Activated CD4-positive, alpha-beta memory T cell treated with anti-CD3 and anti-CD28 coated beads for 36 hours (primary cell): ENCODE measurements around the gene STAB2. TPM values are rescaled to one million over a fixed set of nuclear protein-coding genes. Genes with fewer than 3 reads are reported as not detected.
A peak's percentile ranks its signal among the peaks of the same experiment; 100 is the strongest.

Source experiments
- CTCF ChIA-PET: fragments of 350-600 bp; sonication (Branson Sonifier 250); formaldehyde crosslinking; loops from one replicate; lab custom pipeline; 2021; ENCODE audit warnings: antibody characterized with exemption, inconsistent platforms; lab: Charles Lee
- POLR2A ChIA-PET: fragments of 350-600 bp; sonication (Branson Sonifier 250); formaldehyde crosslinking; loops from one replicate; lab custom pipeline; 2021; ENCODE audit warnings: antibody characterized with exemption; lab: Charles Lee
- DNase-seq: peaks from one replicate; pipeline ENCODE4 v3.0.0-alpha.2; 2020
- H3K27ac Mint-ChIP-seq: one replicate; pipeline ENCODE4 v1.8.0; 2021; ENCODE audit warnings: mixed read lengths
- H3K27me3 Mint-ChIP-seq: one replicate; pipeline ENCODE4 v1.8.0; 2021; ENCODE audit warnings: mixed read lengths
- H3K36me3 Mint-ChIP-seq: one replicate; pipeline ENCODE4 v1.8.0; 2021; ENCODE audit warnings: mixed read lengths
- H3K4me1 Mint-ChIP-seq: one replicate; pipeline ENCODE4 v1.8.0; 2021; ENCODE audit warnings: low read depth, mixed read lengths
- H3K4me3 Mint-ChIP-seq: one replicate; pipeline ENCODE4 v1.8.0; 2021; ENCODE audit warnings: mild to moderate bottlenecking, mixed read lengths
- H3K9me3 Mint-ChIP-seq: one replicate; pipeline ENCODE4 v1.8.0; 2021; ENCODE audit warnings: mixed read lengths
- intact Hi-C: fragments of 100-400 bp; cut with micrococcal nuclease; formaldehyde crosslinking; loops from one replicate; pipeline ENCODE4 v1.15.1; 2023
- total RNA-seq, 2 experiments: library from RNA; stranded (reverse); gene quantifications; one replicate each; pipeline ENCODE4 v1.2.3, GENCODE V29; 2021

STAB2 gene
- total RNA-seq, 2 experiments from 2014 or later: not detected

DNA sequence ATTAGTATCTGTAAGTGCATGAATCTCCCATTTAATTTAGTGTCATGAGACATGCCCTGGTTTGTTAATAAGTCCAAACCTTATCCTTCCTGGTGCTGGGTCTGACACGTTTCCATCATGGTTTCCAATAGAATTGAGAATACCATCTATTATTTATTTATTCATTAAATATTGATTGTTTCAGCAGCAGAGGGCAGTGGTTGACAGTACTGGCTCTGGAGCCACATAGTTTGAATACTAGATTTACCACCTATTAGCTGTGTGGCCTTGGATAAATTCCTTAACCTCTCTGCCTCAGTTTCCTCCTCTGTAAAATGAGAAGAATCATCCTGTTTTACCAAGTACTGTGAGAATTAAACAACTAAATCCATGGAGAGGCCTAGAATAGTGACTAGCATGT, 941 bp upstream of the STAB2 start:
- ChIA-PET CTCF (interaction anchor here (1.0 to 1.3 kb wide), 2 partner anchors 11 kb away, joined by 3 read pairs; no protein-coding TSS in a partner anchor), POLR2A (interaction anchor here (0.6 kb wide), 1 partner anchor 118 kb away, joined by 3 read pairs; no protein-coding TSS in a partner anchor)
- Mint-ChIP-seq H3K27ac (no peak overlapping the region), H3K4me3 (no peak overlapping the region), H3K27me3 (peaks cover 1% of the 10 kb centered on the region), H3K4me1 (no peaks in the 10 kb centered on the region), H3K9me3 (no peaks in the 10 kb centered on the region), H3K36me3 (no peaks in the 10 kb centered on the region)
- intact Hi-C loops: no loop called here
- no peak for DNase-seq

GRCh38 chr12:103588680-103589079, 1.6 kb downstream of the STAB2 start:
- POLR2A ChIA-PET: no interaction called here
- Mint-ChIP-seq H3K27me3 (no peaks in the 10 kb centered on the region), H3K9me3 (no peaks in the 10 kb centered on the region), H3K4me3 (no peak overlapping the region), H3K36me3 (no peaks in the 10 kb centered on the region), H3K27ac (no peak overlapping the region), H3K4me1 (no peaks in the 10 kb centered on the region)
- DNase-seq: no peak
- CTCF ChIA-PET: interaction anchor here (1.1 to 1.5 kb wide), 2 partner anchors 9 to 14 kb away, joined by 3 to 5 read pairs; no protein-coding TSS in a partner anchor
- intact Hi-C loops: no loop called here

GRCh38 chr12:103589517-103589916, 2.4 kb downstream of the STAB2 start:
- H3K27me3 Mint-ChIP-seq: no peaks in the 10 kb centered on the region
- no peaks in the 10 kb centered on the region for H3K9me3 Mint-ChIP-seq
- no peaks in the 10 kb centered on the region for H3K36me3 Mint-ChIP-seq
- H3K4me3 Mint-ChIP-seq: no peak overlapping the region
- DNase-seq: no peak
- ChIA-PET CTCF (no interaction called here), POLR2A (no interaction called here)
- no peak overlapping the region for H3K27ac Mint-ChIP-seq
- H3K4me1 Mint-ChIP-seq: no peaks in the 10 kb centered on the region
- intact Hi-C loops: no loop called here

DNA sequence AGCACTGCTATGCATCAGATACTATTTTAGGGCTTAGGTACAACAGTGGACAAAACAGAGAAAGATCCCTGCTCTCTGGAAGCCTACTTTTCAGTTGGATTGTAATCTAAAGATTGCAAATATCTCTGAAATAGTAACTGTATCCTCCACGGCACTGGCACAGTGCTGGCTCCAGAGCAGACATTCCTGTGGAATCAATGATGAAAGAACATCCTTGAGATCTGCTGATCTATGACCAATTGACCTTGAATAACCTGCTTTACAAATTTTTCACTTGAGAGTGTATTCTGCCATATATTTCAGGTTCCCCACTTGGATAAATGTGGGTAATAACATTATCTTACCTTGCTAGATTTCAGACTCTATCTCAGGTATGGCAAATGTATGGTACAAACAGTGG, 3.2 kb downstream of the STAB2 start:
- CTCF ChIA-PET: no interaction called here
- DNase-seq: no peak
- POLR2A ChIA-PET: no interaction called here
- intact Hi-C loops: no loop called here
- H3K27me3 Mint-ChIP-seq: no peaks in the 10 kb centered on the region
- no peaks in the 10 kb centered on the region for H3K9me3 Mint-ChIP-seq
- no peaks in the 10 kb centered on the region for H3K36me3 Mint-ChIP-seq
- H3K4me3 Mint-ChIP-seq: no peak overlapping the region
- no peaks in the 10 kb centered on the region for H3K4me1 Mint-ChIP-seq
- H3K27ac Mint-ChIP-seq: no peak overlapping the region

- no peaks in the 10 kb centered on the region for H3K9me3 Mint-ChIP-seq
- no peak overlapping the region for H3K27ac Mint-ChIP-seq
- no peak overlapping the region for H3K4me3 Mint-ChIP-seq
- H3K36me3 Mint-ChIP-seq: no peaks in the 10 kb centered on the region
- POLR2A ChIA-PET: no interaction called here
- no peaks in the 10 kb centered on the region for H3K4me1 Mint-ChIP-seq
- peaks cover 3% of the 10 kb centered on the region for H3K27me3 Mint-ChIP-seq
- CTCF ChIA-PET: no interaction called here
- intact Hi-C loops: no loop called here
- no peak for DNase-seq
Measured at GRCh38 chr12:103596981-103597380, 9.9 kb downstream of the STAB2 start.

DNA sequence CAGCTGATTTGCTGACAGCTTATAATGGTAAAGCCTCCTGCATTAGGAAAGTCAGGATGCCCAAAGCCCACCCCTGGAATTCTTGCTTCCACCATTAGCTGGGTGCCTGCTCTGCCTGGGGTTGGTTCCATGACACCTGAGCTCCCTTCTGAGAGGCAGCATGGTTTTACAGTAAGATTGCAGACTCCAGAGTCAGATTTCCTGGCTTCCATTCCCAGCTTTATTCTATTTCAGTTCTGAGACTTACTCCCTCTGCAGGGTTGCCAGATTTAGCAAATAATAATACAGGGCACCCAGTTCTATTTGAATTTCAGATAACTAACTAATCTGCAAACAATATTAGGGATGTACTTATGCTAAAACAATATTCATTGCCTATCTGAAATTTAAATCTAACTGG, 12.2 kb downstream of the STAB2 start:
- Mint-ChIP-seq H3K36me3 (no peaks in the 10 kb centered on the region), H3K27me3 (peaks cover 3% of the 10 kb centered on the region), H3K4me3 (no peak overlapping the region), H3K9me3 (no peaks in the 10 kb centered on the region), H3K4me1 (no peaks in the 10 kb centered on the region), H3K27ac (no peak overlapping the region)
- intact Hi-C loops: no loop called here
- ChIA-PET CTCF (interaction anchor here (1.2 to 2.0 kb wide), 2 partner anchors 23 to 24 kb away, joined by 3 to 4 read pairs; no protein-coding TSS in a partner anchor), POLR2A (no interaction called here)
- DNase-seq: no peak

DNA sequence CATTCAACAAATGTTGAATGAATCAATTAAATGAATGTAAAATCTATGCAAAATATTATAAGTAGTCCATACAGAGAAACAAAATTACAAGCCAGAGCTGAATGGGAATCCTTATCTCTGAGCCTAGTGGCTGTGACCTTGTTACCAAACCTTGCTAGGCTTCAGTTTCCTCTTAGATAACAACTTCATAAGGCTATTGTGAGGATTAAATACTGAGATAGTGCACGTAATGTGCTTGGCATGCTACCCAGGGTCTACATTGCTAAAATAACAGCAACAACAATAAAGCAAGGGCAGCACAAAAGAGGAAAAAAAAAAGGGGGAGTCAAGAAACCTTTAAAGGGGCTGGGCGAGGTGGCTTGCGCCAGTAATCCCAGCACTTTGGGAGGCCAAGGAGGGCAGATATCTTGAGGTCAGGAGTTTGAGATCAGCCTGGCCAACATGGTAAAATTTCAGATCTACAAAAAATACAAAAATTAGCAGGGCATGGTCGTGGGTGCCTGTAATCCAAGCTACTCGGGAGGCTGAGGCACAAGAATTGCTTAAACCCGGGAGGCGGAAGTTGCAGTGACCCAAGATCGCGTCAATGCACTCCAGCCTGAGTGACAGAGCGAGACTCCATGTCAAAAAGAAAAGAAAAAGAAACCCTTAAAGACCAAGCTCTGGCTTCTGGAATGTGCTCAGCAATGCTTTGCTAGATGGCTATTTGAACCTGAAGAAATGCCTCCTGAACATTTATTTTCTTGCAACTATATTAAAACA, 14.1 kb downstream of the STAB2 start:
- POLR2A ChIA-PET: no interaction called here

GRCh38 chr12:103620395-103620794, 33.3 kb downstream of the STAB2 start:
- Mint-ChIP-seq H3K4me1 (no peaks in the 10 kb centered on the region), H3K9me3 (no peaks in the 10 kb centered on the region), H3K27ac (no peak overlapping the region), H3K27me3 (peaks cover 4% of the 10 kb centered on the region), H3K4me3 (no peak overlapping the region), H3K36me3 (no peaks in the 10 kb centered on the region)
- POLR2A ChIA-PET: no interaction called here
- CTCF ChIA-PET: no interaction called here
- intact Hi-C loops: no loop called here
- DNase-seq: no peak

More for the DNA sequence above, 14.1 kb downstream of the STAB2 start:
- intact Hi-C loops: no loop called here
- CTCF ChIA-PET: no interaction called here
- DNase-seq: no peak
- H3K4me3 Mint-ChIP-seq: no peak overlapping the region
- peaks cover 3% of the 10 kb centered on the region for H3K27me3 Mint-ChIP-seq
- H3K4me1 Mint-ChIP-seq: no peaks in the 10 kb centered on the region
- no peaks in the 10 kb centered on the region for H3K36me3 Mint-ChIP-seq
- H3K27ac Mint-ChIP-seq: no peak overlapping the region
- no peaks in the 10 kb centered on the region for H3K9me3 Mint-ChIP-seq

DNA sequence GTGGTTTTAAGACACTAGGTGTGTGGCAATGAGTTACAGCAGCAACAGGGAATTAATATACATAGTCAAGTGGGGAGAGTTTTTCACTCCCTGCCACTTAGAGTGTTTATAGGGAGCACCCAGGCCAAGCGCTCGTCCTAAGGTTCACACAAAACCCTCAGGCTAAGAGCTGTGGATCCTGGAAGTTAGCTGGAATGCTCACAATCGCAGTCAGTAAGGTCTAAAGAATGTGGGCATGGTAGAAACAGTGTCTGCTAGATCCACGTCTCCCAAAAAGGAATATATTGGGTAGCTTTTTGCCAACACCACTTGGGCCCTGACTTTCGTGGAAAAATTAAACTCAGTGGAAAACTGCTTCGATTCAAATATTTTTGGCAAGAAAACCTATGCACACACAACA, 36.6 kb downstream of the STAB2 start:
- H3K27me3 Mint-ChIP-seq: no peaks in the 10 kb centered on the region
- H3K36me3 Mint-ChIP-seq: no peaks in the 10 kb centered on the region
- H3K4me1 Mint-ChIP-seq: no peaks in the 10 kb centered on the region
- ChIA-PET POLR2A (no interaction called here), CTCF (no interaction called here)
- H3K9me3 Mint-ChIP-seq: no peaks in the 10 kb centered on the region
- no peak overlapping the region for H3K27ac Mint-ChIP-seq
- DNase-seq: no peak
- intact Hi-C loops: no loop called here
- no peak overlapping the region for H3K4me3 Mint-ChIP-seq

GRCh38 chr12:103626498-103626897, 39.4 kb downstream of the STAB2 start:
- Mint-ChIP-seq H3K27me3 (no peaks in the 10 kb centered on the region), H3K27ac (no peak overlapping the region), H3K9me3 (no peaks in the 10 kb centered on the region), H3K36me3 (no peaks in the 10 kb centered on the region), H3K4me1 (no peaks in the 10 kb centered on the region), H3K4me3 (no peak overlapping the region)
- ChIA-PET CTCF (interaction anchor here (0.7 kb wide), 1 partner anchor 145 kb away, joined by 3 read pairs; no protein-coding TSS in a partner anchor), POLR2A (no interaction called here)
- intact Hi-C loops: no loop called here
- no peak for DNase-seq

- ChIA-PET CTCF (no interaction called here), POLR2A (no interaction called here)
- Mint-ChIP-seq H3K9me3 (peaks cover 3% of the 10 kb centered on the region), H3K4me3 (no peak overlapping the region), H3K27ac (no peak overlapping the region), H3K4me1 (no peaks in the 10 kb centered on the region), H3K36me3 (no peaks in the 10 kb centered on the region), H3K27me3 (no peaks in the 10 kb centered on the region)
- no peak for DNase-seq
- intact Hi-C loops: no loop called here
Measured at GRCh38 chr12:103627189-103627855, 40.2 kb downstream of the STAB2 start.

DNA sequence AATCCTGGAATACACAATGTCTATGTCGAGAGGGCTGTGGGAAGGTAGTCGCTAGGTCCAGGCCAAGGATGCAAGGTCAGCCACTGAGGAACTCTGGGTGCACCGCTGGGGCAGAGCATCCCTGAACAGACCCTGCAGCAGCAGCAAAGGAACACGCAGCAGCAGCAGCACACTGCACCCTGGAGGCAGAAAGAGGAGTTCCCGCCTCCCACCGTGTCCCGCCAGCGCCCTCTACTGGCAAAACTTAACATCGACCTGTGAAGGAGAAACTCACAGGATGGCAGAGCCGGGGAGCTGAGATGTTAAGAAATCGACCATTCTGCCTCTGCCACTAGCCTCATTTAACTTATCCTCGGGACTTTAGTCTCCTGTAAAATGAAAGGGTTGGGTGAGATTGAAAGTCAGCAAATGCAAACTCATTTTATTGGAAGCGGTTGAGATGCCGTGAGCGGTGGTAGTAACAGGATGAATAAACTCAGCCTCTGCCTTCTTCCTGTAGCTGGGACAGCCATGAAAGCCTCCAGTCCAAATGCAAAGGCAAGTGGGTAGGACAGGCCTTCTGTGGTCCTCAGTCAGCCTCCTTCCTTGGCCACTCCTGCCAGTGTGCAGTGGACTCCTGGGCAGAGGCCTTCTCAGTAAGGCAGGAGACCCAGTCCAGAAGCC, 45.6 kb downstream of the STAB2 start:
- CTCF ChIA-PET: interaction anchor here (0.6 to 4.6 kb wide), 9 partner anchors 9 to 237 kb away, joined by 3 to 17 read pairs (median 4); no protein-coding TSS in a partner anchor
- H3K9me3 Mint-ChIP-seq: peaks cover 3% of the 10 kb centered on the region
- intact Hi-C loops: loop anchor here (1.0 to 5.0 kb wide), 2 partner anchors 57 to 135 kb away; partner anchors contain the start of gene C12orf42
- no peaks in the 10 kb centered on the region for H3K36me3 Mint-ChIP-seq
- POLR2A ChIA-PET: no interaction called here
- H3K27ac Mint-ChIP-seq: no peak overlapping the region
- H3K4me1 Mint-ChIP-seq: no peaks in the 10 kb centered on the region
- no peak overlapping the region for H3K4me3 Mint-ChIP-seq
- H3K27me3 Mint-ChIP-seq: no peaks in the 10 kb centered on the region
- peak; percentile 75 for DNase-seq
